Spleen (tissue), 7 donors: ENCODE results near the gene COL2A1.

Experiments
- CTCF ChIP-seq, 11 experiments: fragments of 200-600 bp in 7 of 11; fragments of 450-650 bp in 4 of 11; sonication (generic) in 4 of 11; IDR thresholded peaks in 8 of 11; conservative IDR thresholded peaks in 3 of 11; 1 replicate in 7 of 11; 2 replicates in 4 of 11; pipeline versions ENCODE4 v1.4.0 to v1.8.0; 2016 to 2021; ENCODE audit warnings: antibody characterized with exemption in 11 of 11, inconsistent platforms in 4 of 11, mild to moderate bottlenecking in 1 of 11
- POLR2AphosphoS5 ChIP-seq, 3 donors: sonication (generic); formaldehyde crosslinking; IDR thresholded peaks; one replicate each; pipeline ENCODE4 v1.5.1; 2017; ENCODE audit warnings: antibody characterized with exemption in 3 of 3
- donor health status: DM: no; HTN: no; CAD: no; lungs with moderate emphysema.
- donor health status: DM: no; HTN: no; CAD: no.
- donor health status: DM: no; HTN: no; CAD: no.

GRCh38 chr12:47980779-47981495 lies 23.3 kb downstream of the COL2A1 start:
- no peak for TF ChIP-seq CTCF (IDR thresholded peaks at IDR 0.05 in 8 of 11, conservative IDR thresholded peaks at IDR 0.05 in 3 of 11)
- TF ChIP-seq POLR2AphosphoS5 (IDR thresholded peaks at IDR 0.05): no peak
